GM18873 (cell line): ENCODE measurements around the gene PTH1R.
"Not testable (repeated sequence)": the region's sequence is repeated elsewhere in the genome, so short reads cannot be mapped to it uniquely, and the experiment has no call there.

ENCODE experiments used
- ATAC-seq: cut with Tn5 transposase; IDR thresholded peaks from one replicate; pipeline ENCODE4 v1.9.1; 2021; ENCODE audit warnings: mild to moderate bottlenecking, moderate library complexity, moderate number of reproducible peaks; ENCODE audit not compliant: unreplicated experiment, low FRiP score

PTH1R gene

DNA sequence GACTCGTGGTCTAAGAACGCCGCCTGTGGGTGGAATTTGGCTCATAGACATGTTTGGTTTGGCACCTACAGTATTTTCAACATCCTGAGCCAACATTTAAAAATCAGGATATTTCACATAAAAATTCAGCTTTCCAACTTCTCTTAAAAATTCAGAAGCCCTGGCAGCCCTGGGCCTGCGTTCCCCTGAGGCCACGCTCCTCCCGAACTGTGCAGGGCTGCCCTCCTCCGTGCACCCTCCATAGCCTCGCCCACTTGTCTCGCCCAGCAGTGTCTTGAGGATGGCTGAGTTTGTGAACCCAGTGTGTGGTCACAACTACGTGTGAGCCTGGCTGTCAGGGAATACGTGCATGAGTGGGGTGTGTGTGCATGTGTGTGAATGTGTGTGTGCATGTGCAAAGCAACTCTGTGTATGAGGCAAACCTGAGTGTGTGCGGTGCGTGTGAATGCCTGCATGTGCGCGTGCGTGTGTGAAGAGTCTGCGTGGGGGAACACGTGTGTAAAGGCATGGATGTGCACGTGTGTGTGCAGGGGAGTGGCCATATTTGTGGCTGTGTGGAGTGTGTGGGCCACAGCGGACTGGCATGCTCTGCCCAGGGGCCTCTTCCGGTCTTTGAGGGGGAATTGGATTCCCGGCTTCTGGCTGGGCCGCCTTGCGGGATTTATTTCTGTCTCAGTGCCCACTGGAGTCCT is 30.9 kb downstream of the PTH1R start:
- ATAC-seq = no peak

DNA sequence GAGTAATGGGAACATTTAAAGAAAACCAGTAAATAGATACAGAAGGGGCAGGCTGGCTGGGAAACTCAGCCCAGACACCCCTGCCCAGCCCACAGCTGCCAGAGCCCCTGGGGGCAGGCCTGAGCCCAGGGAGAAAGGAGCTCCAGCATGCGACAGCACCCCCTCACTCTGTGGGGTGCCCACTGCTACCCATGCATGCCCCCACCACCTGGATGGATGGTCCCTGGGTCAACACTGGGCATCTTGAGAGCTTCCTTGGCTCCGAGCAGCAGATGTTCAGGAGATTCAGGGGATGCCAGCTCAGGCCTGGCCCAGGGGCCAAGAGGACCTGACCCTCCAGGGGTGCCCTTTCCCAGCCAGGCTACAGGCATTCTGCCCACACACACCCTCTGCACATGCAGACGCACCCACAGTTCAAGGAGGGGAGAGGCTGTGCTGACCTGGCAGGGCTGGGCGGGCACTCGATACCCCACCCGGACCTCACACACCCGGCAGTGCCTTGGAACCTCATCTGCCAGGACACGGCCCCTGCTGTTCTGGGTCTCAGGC is 31.5 kb downstream of the PTH1R start:
- ATAC-seq = no peak

DNA sequence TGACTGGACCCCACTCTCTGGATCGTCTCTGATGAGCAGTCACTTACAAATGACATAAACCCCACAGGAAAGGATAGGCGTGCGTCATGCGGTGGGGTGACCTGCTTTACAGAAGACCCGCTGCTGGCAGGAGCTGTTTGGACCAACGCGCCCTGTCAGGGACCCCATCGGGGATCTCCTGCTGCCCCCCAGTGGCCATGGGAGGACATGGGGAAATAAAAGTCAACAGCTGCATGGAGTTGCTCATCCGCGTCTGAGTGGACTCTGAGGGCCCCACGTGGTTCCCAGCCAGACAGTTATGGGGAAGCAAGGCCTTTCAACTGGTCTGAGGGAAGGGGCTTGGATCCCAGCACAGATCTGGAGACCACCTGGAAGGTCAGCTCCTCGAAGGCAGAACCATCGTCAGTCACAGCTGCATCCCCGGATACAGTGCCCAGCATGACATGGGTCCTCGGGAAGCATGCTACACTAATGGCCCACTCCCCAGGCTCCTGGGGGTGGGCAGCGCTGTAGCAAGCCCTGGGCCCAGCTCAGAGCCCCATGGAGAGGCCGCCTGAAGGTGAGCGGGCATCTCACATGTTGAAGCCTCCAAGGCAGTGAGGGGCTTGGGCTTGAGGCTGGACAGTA is 32.1 kb downstream of the PTH1R start:
- ATAC-seq = no peak

DNA sequence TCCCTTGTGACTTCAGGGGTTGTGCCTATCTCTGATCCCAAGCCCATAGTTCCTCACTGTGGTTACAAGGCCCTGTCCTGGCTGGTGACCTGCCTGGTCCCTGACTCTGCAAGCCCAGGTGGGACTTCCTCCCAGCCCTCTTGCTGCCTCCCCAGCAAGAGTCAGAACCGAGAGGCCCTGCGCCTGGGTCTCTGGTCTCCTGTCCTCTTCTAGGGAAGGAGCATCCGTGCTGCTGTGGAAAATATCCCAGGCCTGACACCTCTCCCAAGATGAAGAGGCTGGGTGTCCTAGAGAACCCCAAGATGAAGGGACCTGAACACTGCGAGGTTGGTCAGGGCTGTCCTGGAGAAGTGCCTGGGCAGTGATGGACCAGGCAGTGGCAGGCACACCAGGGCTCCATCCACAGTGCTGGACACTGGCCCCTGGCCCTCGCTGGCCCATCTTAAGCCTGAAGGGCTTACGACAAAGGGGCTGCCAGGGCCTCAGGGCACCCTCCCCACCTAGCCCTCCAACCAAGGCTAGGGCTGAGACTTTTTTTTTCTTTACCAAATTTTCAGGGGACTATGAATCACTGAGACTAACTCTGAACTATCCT is 32.7 kb downstream of the PTH1R start:
- no peak for ATAC-seq

DNA sequence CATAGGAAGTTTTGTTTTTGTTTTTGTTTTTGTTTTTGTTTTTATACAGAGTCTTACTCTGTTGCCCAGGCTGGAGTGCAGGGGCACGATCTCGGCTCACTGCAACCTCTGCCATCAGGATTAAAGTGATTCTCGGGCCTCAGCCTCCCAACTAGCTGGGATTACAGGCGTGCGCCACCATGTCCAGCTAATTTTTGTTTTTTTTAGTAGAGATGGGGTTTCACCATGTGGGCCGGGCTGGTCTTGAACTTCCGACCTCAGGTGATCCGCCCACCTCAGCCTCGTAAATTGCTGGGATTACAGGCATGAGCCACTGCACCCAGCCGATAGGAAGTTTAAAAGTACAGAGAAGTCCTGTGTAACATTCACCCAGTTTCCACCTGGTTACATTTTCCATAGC is 33.4 kb downstream of the PTH1R start:
- not testable (repeated sequence) for ATAC-seq

- ATAC-seq = no peak
Measured at GRCh38 chr3:46912986-46913385, 35.5 kb downstream of the PTH1R start.

GRCh38 chr3:46913644-46914043 is 36.1 kb downstream of the PTH1R start:
- no peak for ATAC-seq

DNA sequence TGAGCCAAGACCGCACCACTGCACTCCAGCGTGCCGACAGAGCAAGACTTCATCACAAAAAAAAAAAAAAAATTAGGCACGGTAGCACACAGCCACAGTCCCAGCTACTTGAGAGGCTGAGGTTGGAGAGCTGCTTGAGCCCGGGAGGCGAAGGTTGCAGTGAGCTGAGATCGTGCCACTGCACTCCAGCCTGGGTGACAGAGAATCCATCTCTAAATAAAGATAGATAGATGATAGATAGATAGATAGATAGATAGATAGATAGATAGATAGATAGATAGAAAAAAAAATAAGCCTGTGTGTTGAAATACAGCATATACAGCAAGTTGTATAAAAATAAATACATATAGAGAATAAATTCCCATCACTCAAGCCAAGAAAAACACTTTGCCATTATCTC is 37.3 kb downstream of the PTH1R start:
- ATAC-seq = no peak

DNA sequence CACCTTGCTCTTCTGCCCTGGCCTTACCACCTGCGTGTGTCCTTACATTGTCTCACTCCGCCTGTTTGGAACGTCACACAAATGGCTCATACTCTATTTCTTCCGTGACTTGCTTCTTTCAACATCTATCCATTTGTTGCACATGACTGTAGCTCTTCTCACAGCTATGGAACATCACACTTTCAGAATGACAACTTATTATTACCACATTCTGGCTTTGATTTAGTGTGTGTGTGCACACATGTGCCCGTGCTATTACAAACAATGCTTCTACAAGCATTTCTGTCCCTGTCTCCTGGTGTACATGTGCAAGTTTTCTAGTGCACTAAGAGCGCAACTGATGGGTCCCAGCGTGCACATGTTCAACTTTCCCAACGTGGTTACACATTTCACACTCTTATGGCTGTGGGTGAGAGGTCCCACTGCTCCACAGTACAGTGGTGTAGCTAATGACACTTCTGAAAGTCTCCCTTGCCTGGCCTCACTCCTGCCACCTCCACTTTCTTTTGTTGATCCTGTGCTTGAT is 37.8 kb downstream of the PTH1R start:
- ATAC-seq = no peak

GRCh38 chr3:46916278-46916677 is 38.8 kb downstream of the PTH1R start:
- ATAC-seq = no peak

DNA sequence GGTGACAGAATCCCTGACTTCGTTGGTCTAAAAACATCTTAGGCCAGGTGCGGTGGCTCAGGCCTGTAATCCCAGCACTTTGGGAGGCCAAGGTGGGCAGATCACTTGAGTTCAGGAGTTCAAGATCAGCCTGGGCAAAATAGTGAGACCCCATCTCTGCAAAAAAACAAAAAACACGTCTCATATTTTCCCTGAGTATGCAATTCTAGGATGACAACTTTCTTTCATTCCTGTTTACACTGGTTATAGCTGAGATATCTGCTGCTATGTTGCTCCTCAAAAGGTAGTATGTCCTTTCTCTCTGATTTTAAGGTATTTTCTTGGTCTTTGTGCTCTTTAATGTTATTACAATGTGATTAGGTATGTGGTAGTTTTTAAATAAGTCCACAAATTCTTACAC is 39.3 kb downstream of the PTH1R start:
- ATAC-seq = no peak

GRCh38 chr3:46917257-46917656 is 39.7 kb downstream of the PTH1R start:
- no peak for ATAC-seq

- no peak for ATAC-seq
Measured at GRCh38 chr3:46918202-46918601, 40.7 kb downstream of the PTH1R start.

DNA sequence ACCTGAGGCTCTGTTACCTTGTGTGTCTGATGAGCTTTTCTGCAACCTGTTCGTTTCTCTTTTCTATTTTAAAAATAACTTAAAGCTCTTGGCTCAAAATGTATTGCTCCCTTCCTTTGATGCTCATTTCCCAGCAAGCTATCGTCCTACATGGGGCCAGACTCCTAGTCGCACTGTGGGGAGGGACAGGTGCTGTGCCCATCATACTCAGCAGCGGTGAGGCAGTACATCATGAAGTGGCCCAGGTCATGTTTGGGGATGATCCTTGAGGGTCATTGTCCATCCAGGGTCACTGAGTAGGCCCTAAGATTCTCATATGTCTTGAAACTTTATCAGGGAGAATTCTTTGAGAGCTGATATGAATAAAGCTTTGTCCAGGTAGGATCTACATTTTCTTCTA is 41.1 kb downstream of the PTH1R start:
- ATAC-seq = no peak

- no peak for ATAC-seq
Measured at GRCh38 chr3:46921041-46921440, 43.5 kb downstream of the PTH1R start.

GRCh38 chr3:46921871-46922271 is 44.4 kb downstream of the PTH1R start:
- no peak for ATAC-seq

DNA sequence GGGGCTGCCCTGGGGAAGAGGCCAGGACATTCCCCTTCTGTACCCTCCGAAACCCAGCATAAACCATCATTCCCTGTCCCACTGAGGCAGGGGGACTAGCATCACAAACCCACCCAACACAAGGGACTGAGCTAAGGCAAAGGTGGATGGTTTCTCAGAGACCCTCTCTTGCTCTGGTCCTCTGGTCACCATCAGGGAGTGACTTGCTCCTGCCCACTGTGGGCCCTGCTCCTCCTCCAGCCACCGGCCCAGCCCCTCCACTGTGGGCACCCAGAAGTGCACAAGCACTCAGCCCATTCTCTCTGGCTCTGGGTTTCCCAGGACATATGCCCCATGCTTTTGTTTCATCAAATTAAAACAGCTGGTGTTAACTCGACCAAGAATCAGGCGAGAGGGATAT is 44.9 kb downstream of the PTH1R start:
- no peak for ATAC-seq

- ATAC-seq = no peak
Measured at GRCh38 chr3:46922871-46923558, 45.5 kb downstream of the PTH1R start.

- ATAC-seq = no peak
Measured at GRCh38 chr3:46923559-46924350, 46.2 kb downstream of the PTH1R start.

DNA sequence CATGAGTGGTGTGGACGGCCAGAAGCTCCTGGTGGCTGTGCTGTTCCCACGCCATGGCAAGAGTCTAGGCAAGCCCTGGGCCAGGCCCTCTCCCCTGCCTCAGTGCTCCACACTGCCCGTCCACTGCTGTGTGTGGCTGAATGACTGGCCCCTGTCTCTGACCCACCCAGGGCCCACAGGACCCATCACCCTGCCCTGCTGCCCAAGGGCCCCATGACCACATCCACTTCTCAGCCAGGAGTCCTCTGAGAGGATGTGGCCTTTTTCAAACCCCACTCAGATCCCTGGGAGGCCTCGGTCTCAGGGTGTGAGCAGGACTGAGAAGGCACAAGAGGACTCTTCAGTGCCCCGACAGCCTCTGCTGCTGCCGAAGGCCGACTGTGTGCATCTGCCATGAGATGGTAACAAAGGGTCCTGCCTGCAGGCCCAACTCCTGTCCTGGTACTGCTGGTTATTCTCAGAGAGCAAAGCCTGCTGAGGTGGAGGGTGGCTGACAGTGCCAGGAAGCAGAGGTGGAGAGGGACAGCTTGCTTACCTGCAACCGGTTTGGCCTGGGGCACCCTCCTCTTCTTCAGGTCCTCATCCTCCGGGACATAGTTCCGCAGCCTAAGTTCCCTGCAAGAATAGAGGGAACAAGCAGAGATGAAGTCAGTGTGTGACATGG is 47.5 kb downstream of the PTH1R start:
- no peak for ATAC-seq
